Body of pancreas (tissue), 4 donors: ENCODE measurements around the gene SH3RF2. TPM values are rescaled to one million over a fixed set of nuclear protein-coding genes. Genes with fewer than 3 reads are reported as not detected.
"Not testable (repeated sequence)": the region's sequence is repeated elsewhere in the genome, so short reads cannot be mapped to it uniquely, and the experiment has no call there.

ENCODE experiments used
- ATAC-seq: fragments of 150-250 bp; one replicate; pipeline ENCODE4 v1.9.1; 2016
- DNase-seq, 4 donors: peaks; one replicate each; pipeline ENCODE4 v3.0.0-alpha.2; 2019
- H3K27ac ChIP-seq, 4 donors: fragments of 200-600 bp; sonication (generic); 1 replicate in 3 of 4; 2 replicates in 1 of 4; pipeline versions ENCODE4 v1.5.1 to v1.6.1; 2016 to 2019; ENCODE audit warnings: mild to moderate bottlenecking in 1 of 4, mixed read lengths in 1 of 4, moderate library complexity in 1 of 4
- H3K27me3 ChIP-seq, 2 donors: fragments of 200-600 bp; sonication (generic); one replicate each; pipeline ENCODE4 v1.6.0; 2016; ENCODE audit warnings: mild to moderate bottlenecking in 1 of 2
- H3K36me3 ChIP-seq, 2 donors: fragments of 200-600 bp; sonication (generic); replicated peaks in 1 of 2; 2 replicates each; pipeline ENCODE4 v1.5.1; 2016; ENCODE audit warnings: low read depth in 2 of 2; ENCODE audit not compliant: insufficient read depth in 1 of 2
- H3K4me1 ChIP-seq: fragments of 200-600 bp; sonication (generic); one replicate; pipeline ENCODE4 v1.6.0; 2016
- H3K4me3 ChIP-seq, 2 donors: fragments of 200-600 bp; sonication (generic); 1 replicate in 1 of 2; 2 replicates in 1 of 2; pipeline ENCODE4 v1.5.1; 2016 to 2019
- H3K9me3 ChIP-seq, 3 donors: fragments of 200-600 bp; sonication (generic); 1 replicate in 2 of 3; 2 replicates in 1 of 3; pipeline ENCODE4 v1.5.1; 2016
- CTCF ChIP-seq, 7 experiments: fragments of 450-650 bp in 4 of 7; fragments of 200-600 bp in 3 of 7; sonication (generic) in 3 of 7; IDR thresholded peaks; one replicate each; pipeline ENCODE4 v1.5.1; 2016 to 2019; ENCODE audit warnings: antibody characterized with exemption in 7 of 7
- POLR2A ChIP-seq, 3 donors: fragments of 450-650 bp; IDR thresholded peaks; one replicate each; pipeline ENCODE4 v1.6.1; 2016; ENCODE audit warnings: antibody characterized with exemption in 3 of 3, mild to moderate bottlenecking in 2 of 3
- WGBS, 2 donors: methylation state at CpG; one replicate each; pipeline ENCODE4 v1.1.5; 2017; 5-methylcytosine and 5-hydroxymethylcytosine counted together
- intact Hi-C: fragments of 100-400 bp; cut with DNase I; formaldehyde crosslinking; loops from one replicate; pipeline ENCODE4 v1.15.1; 2023
- total RNA-seq, 2 donors: library from RNA; depleted of rRNA; stranded (reverse); fragments of >200 nt; gene quantifications; one replicate each; pipeline ENCODE4 v1.1.0, GENCODE V29; 2016

The SH3RF2 gene
- total RNA-seq: 10 to 100 TPM; 14.8 to 25.7 TPM

GRCh38 chr5:145936401-145937131, at the start of gene SH3RF2:
SH3RF2 (plus strand) TSS chr5:145936578; CDS start chr5:145937929, 1,351 bp downstream.
- TF ChIP-seq CTCF (IDR thresholded peaks at IDR 0.05) (peak in 3 of 7 experiments; percentile 5 to 8 (median 7)), POLR2A (IDR thresholded peaks at IDR 0.05) (peak; percentile 55 to 81 (median 76))
- peak; percentile 80 for ATAC-seq
- peaks cover 39% of the 10 kb centered on the region for H3K4me1 ChIP-seq
- no peaks in the 10 kb centered on the region for H3K36me3 ChIP-seq
- intact Hi-C loops: no loop called here
- H3K9me3 ChIP-seq: no peaks in the 10 kb centered on the region
- peak; percentile 70 to 80 (median 72) for DNase-seq
- H3K27ac ChIP-seq: peak within 1 kb of the TSS; percentile 47 to 79 (median 76)
- no peaks in the 10 kb centered on the region for H3K27me3 ChIP-seq
- peak within 1 kb of the TSS in 1 of 2 donors; percentile 18 for H3K4me3 ChIP-seq
- WGBS, 2 donors: 2% methylated on average over 24 to 28 of the region's 28 CpGs

- no peak overlapping the region for H3K4me3 ChIP-seq
- no peaks in the 10 kb centered on the region for H3K27me3 ChIP-seq
- 54 to 63% methylated on average over 3 of the region's 3 CpGs for WGBS, 2 donors
- no peak for ATAC-seq
- no peaks in the 10 kb centered on the region for H3K4me1 ChIP-seq
- intact Hi-C loops: no loop called here
- no peaks in the 10 kb centered on the region for H3K9me3 ChIP-seq
- no peak overlapping the region for H3K27ac ChIP-seq
- no peaks in the 10 kb centered on the region for H3K36me3 ChIP-seq
- no peak for DNase-seq
- TF ChIP-seq CTCF (IDR thresholded peaks at IDR 0.05) (peak in 2 of 7 experiments; percentile 6 to 16), POLR2A (IDR thresholded peaks at IDR 0.05) (no peak)
Observed at GRCh38 chr5:145887217-145887616, 49.2 kb upstream of the SH3RF2 start.

- intact Hi-C loops: no loop called here
Observed at GRCh38 chr5:145887976-145888574, 48.3 kb upstream of the SH3RF2 start.

GRCh38 chr5:145889611-145890010, 46.8 kb upstream of the SH3RF2 start:
- Histone ChIP-seq H3K4me1 (no peaks in the 10 kb centered on the region), H3K4me3 (no peak overlapping the region), H3K9me3 (no peaks in the 10 kb centered on the region), H3K27me3 (no peaks in the 10 kb centered on the region), H3K27ac (no peak overlapping the region), H3K36me3 (no peaks in the 10 kb centered on the region)
- ATAC-seq: no peak
- no peak for DNase-seq
- WGBS, 2 donors: 84 to 90% methylated on average over 2 of the region's 2 CpGs
- TF ChIP-seq CTCF (IDR thresholded peaks at IDR 0.05) (no peak), POLR2A (IDR thresholded peaks at IDR 0.05) (no peak)
- intact Hi-C loops: no loop called here

More at GRCh38 chr5:145887976-145888574, 48.3 kb upstream of the SH3RF2 start:
- Histone ChIP-seq H3K27ac (no peak overlapping the region), H3K4me1 (no peaks in the 10 kb centered on the region), H3K4me3 (no peak overlapping the region), H3K36me3 (no peaks in the 10 kb centered on the region), H3K27me3 (no peaks in the 10 kb centered on the region), H3K9me3 (no peaks in the 10 kb centered on the region)
- DNase-seq (peak; percentile 60 to 74 (median 64)), ATAC-seq (peak; percentile 81)
- TF ChIP-seq CTCF (IDR thresholded peaks at IDR 0.05) (peak; percentile 60 to 83 (median 70)), POLR2A (IDR thresholded peaks at IDR 0.05) (no peak)
- whole genome bisulfite sequencing, 2 donors: 63 to 68% methylated on average over 5 of the region's 5 CpGs

- intact Hi-C loops, H3K27ac ChIP-seq, H3K9me3 ChIP-seq, DNase-seq, H3K27me3 ChIP-seq, H3K4me3 ChIP-seq, H3K4me1 ChIP-seq, H3K36me3 ChIP-seq, ATAC-seq: not testable (repeated sequence)
- 92 to 97% methylated on average over 9 to 10 of the region's 10 CpGs for WGBS, 2 donors
Observed at GRCh38 chr5:145891378-145891777, 45.0 kb upstream of the SH3RF2 start.
